GM20000 (cell line): ENCODE measurements around the gene MYO15B.

Experiments used
- DNase-seq: peaks from one replicate; pipeline ENCODE4 v3.0.0; 2012; ENCODE audit warnings: low spot score
- TF ChIP-seq, protein P1 (sequence below): IDR thresholded peaks from 2 replicates; pipeline ENCODE4 v1.5.1; 2012; ENCODE audit warnings: mild to moderate bottlenecking, control low read depth; ENCODE audit errors: extremely low read depth, missing control alignments

MYO15B gene

GRCh38 chr17:75568412-75569255, 19.0 kb upstream of the MYO15B start:
- no peak for DNase-seq
- TF ChIP-seq, protein P1, sequence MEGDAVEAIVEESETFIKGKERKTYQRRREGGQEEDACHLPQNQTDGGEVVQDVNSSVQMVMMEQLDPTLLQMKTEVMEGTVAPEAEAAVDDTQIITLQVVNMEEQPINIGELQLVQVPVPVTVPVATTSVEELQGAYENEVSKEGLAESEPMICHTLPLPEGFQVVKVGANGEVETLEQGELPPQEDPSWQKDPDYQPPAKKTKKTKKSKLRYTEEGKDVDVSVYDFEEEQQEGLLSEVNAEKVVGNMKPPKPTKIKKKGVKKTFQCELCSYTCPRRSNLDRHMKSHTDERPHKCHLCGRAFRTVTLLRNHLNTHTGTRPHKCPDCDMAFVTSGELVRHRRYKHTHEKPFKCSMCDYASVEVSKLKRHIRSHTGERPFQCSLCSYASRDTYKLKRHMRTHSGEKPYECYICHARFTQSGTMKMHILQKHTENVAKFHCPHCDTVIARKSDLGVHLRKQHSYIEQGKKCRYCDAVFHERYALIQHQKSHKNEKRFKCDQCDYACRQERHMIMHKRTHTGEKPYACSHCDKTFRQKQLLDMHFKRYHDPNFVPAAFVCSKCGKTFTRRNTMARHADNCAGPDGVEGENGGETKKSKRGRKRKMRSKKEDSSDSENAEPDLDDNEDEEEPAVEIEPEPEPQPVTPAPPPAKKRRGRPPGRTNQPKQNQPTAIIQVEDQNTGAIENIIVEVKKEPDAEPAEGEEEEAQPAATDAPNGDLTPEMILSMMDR: no peak

GRCh38 chr17:75570034-75570676, 17.4 kb upstream of the MYO15B start:
- TF ChIP-seq, protein P1: no peak
- DNase-seq: no peak

GRCh38 chr17:75570772-75571171, 16.8 kb upstream of the MYO15B start:
- DNase-seq: no peak
- TF ChIP-seq, protein P1: no peak

DNA sequence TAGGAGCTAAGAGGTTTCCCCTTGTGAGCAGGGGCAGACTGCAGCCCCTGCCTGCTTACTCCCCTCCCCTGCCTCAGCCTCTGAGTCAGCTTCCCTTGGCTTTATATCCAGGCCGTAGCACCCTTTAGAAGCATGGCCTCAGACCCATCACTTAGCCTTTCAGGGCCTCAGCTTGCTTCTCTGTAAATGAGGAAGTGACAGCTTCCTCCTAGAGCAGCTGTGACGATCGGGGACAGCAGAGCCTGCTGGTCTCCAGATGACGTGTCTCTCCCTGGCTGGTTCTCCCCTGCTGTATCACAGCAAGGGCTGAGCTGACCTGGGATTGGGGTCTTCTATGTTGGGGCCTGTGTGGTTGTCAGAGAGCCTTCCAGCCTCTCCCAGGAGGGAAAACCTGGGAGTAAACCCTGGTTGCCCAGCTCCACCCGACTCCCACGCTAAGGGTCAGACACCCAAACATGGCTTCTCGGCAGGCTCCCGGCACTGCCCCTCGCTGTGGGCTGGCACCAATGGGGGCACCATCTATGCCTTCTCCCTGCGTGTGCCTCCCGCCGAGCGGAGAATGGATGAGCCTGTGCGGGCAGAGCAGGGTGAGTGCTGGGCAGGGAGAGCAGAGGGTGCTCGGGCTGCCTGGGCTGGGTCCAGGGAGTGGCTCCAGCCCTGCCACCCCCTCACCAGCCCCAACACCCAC, 16.3 kb upstream of the MYO15B start:
- DNase-seq: peak; percentile 88
- TF ChIP-seq, protein P1: no peak

DNA sequence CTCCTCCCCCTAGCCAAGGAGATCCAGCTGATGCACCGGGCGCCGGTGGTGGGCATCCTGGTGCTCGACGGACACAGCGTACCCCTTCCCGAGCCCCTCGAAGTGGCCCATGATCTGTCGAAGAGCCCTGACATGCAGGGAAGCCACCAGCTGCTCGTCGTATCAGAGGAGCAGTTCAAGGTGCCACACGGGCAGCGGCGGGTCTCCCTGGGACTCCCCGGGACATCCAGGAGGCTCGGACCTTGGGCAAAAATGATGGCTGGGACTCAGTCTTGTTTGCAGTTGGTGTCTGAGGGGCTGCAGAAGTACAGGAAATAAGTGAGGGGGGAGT, 15.8 kb upstream of the MYO15B start:
- TF ChIP-seq, protein P1: no peak
- no peak for DNase-seq

DNA sequence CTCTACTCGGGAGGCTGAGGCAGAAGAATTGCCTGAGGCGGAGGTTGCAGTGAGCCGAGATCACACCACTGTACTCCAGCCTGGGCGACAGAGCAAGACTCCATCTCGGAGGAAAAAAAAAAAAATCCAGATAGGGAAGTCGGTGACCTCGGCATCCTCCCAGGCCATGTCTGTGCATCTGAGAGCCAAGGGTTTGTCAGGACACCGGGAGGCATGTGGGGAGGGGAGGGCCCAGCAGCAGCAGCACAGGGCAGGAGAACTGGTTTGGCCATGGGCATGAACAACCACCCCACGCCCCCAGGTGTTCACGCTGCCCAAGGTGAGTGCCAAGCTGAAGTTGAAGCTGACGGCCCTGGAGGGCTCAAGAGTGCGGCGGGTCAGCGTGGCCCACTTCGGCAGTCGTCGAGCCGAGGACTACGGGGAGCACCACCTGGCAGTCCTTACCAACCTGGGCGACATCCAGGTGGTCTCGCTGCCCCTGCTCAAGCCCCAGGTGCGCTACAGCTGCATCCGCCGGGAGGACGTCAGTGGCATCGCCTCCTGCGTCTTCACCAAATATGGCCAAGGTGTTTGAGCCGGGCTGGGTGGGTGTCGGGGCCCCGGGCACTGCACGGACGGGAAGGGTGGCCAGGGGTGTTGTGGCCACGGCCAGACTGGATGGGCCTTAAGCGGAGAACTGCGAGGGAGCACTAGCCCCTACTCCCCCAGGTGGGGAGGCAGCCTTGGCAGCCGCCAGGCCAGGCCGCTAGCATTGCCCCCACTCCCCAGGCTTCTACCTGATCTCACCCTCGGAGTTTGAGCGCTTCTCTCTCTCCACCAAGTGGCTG, 14.7 kb upstream of the MYO15B start:
- TF ChIP-seq, protein P1: no peak
- no peak for DNase-seq
